ENCODE data around the gene VWCE.

The VWCE gene

GRCh38 chr11:61331651-61332050 is 36.5 kb upstream of the VWCE start:
- H3K27ac ChIP-seq, result no peak overlapping the region
- no peak for TF ChIP-seq CTCF (IDR thresholded peaks at IDR 0.05; ENCODE audit: low read depth, low read length, missing control alignments)
- in situ Hi-C loops (cut with HindIII; ENCODE audit: low pct_ligation_motif_present, low sequenced_read_pairs), result no loop called here

GRCh38 chr11:61329871-61330270 is 34.8 kb upstream of the VWCE start:
- TF ChIP-seq CTCF (IDR thresholded peaks at IDR 0.05; ENCODE audit: low read depth, low read length, missing control alignments), result no peak
- no peak overlapping the region for H3K4me3 ChIP-seq (ENCODE audit: low read depth, low read length)
- no peaks in the 10 kb centered on the region for H3K27me3 ChIP-seq (replicated peaks)
- in situ Hi-C loops (cut with HindIII; ENCODE audit: low pct_ligation_motif_present, low sequenced_read_pairs), result no loop called here
- no peak for DNase-seq
- H3K36me3 ChIP-seq (replicated peaks), result peaks cover 33% of the 10 kb centered on the region
- H3K27ac ChIP-seq, result no peak overlapping the region

More at GRCh38 chr11:61331651-61332050, 36.5 kb upstream of the VWCE start:
- no peak for DNase-seq
- peak overlapping the region; percentile 93 for H3K4me3 ChIP-seq (ENCODE audit: low read depth, low read length)
- no peaks in the 10 kb centered on the region for H3K27me3 ChIP-seq (replicated peaks)
- H3K36me3 ChIP-seq (replicated peaks), result peaks cover 18% of the 10 kb centered on the region

- in situ Hi-C loops (cut with HindIII; ENCODE audit: low pct_ligation_motif_present, low sequenced_read_pairs), result no loop called here
- no peak for DNase-seq
- H3K27me3 ChIP-seq (replicated peaks), result no peaks in the 10 kb centered on the region
- no peak overlapping the region for H3K27ac ChIP-seq
- H3K36me3 ChIP-seq (replicated peaks), result peaks cover 44% of the 10 kb centered on the region
- H3K4me3 ChIP-seq (ENCODE audit: low read depth, low read length), result no peak overlapping the region
- TF ChIP-seq CTCF (IDR thresholded peaks at IDR 0.05; ENCODE audit: low read depth, low read length, missing control alignments), result no peak
Measured at GRCh38 chr11:61328351-61328750, 33.2 kb upstream of the VWCE start.

GRCh38 chr11:61327669-61328071 is 32.6 kb upstream of the VWCE start:
- no peak for DNase-seq
- H3K27ac ChIP-seq, result no peak overlapping the region
- in situ Hi-C loops (cut with HindIII; ENCODE audit: low pct_ligation_motif_present, low sequenced_read_pairs), result no loop called here
- H3K4me3 ChIP-seq (ENCODE audit: low read depth, low read length), result no peak overlapping the region
- H3K27me3 ChIP-seq (replicated peaks), result no peaks in the 10 kb centered on the region
- H3K36me3 ChIP-seq (replicated peaks), result peaks cover 49% of the 10 kb centered on the region
- no peak for TF ChIP-seq CTCF (IDR thresholded peaks at IDR 0.05; ENCODE audit: low read depth, low read length, missing control alignments)

- DNase-seq, result no peak
- no peaks in the 10 kb centered on the region for H3K27me3 ChIP-seq (replicated peaks)
- H3K36me3 ChIP-seq (replicated peaks), result peaks cover 65% of the 10 kb centered on the region
- no peak overlapping the region for H3K27ac ChIP-seq
- no peak overlapping the region for H3K4me3 ChIP-seq (ENCODE audit: low read depth, low read length)
- no peak for TF ChIP-seq CTCF (IDR thresholded peaks at IDR 0.05; ENCODE audit: low read depth, low read length, missing control alignments)
- in situ Hi-C loops (cut with HindIII; ENCODE audit: low pct_ligation_motif_present, low sequenced_read_pairs), result no loop called here
Measured at GRCh38 chr11:61325649-61326414, 30.7 kb upstream of the VWCE start.

- Histone ChIP-seq H3K4me3 (ENCODE audit: low read depth, low read length) (no peak overlapping the region), H3K27me3 (replicated peaks) (no peaks in the 10 kb centered on the region), H3K36me3 (replicated peaks) (peaks cover 80% of the 10 kb centered on the region), H3K27ac (no peak overlapping the region)
- TF ChIP-seq CTCF (IDR thresholded peaks at IDR 0.05; ENCODE audit: low read depth, low read length, missing control alignments), result no peak
- DNase-seq, result no peak
- in situ Hi-C loops (cut with HindIII; ENCODE audit: low pct_ligation_motif_present, low sequenced_read_pairs), result no loop called here
Measured at GRCh38 chr11:61315260-61315659, 20.1 kb upstream of the VWCE start.
